PC-3 (cell line): ENCODE results near the gene EGFL8. TPM values are rescaled to one million over a fixed set of nuclear protein-coding genes. Genes with fewer than 3 reads are reported as not detected.
"Not testable (repeated sequence)": the region's sequence is repeated elsewhere in the genome, so short reads cannot be mapped to it uniquely, and the experiment has no call there.

Source experiments
- ATAC-seq: fragments of 200-7000 bp; cut with Tn5 transposase; 2 replicates; pipeline ENCODE4 v1.9.1; 2020; ENCODE audit warnings: mild to moderate bottlenecking, moderate library complexity
- BruUV-seq: library from RNA; stranded (reverse); fragments of 400-500 nt; replicated peaks from 2 replicates; lab custom pipeline; 2021; lab: Mats Ljungman, UMichigan
- CTCF ChIA-PET: fragments of 300-600 bp; sonication (Branson Sonifier 250); formaldehyde crosslinking; loops from one replicate; lab custom pipeline; 2022; ENCODE audit warnings: antibody characterized with exemption; lab: Charles Lee
- POLR2A ChIA-PET: fragments of 300-600 bp; sonication (Branson Sonifier 250); formaldehyde crosslinking; loops from one replicate; lab custom pipeline; 2022; ENCODE audit warnings: antibody characterized with exemption; ENCODE audit not compliant: unreplicated experiment; lab: Charles Lee
- DNase-seq: peaks from one replicate; pipeline ENCODE4 v3.0.0-alpha.2; 2015
- H2AFZ ChIP-seq: fragments of 300-600 bp; sonication (generic); 2 replicates; pipeline ENCODE4 v1.6.0; 2016; ENCODE audit warnings: antibody characterized with exemption, low read length
- H3F3A ChIP-seq: fragments of 300-600 bp; sonication (generic); one replicate; pipeline ENCODE4 v1.6.0; 2017; ENCODE audit warnings: antibody characterized with exemption, low read length, control low read depth, mild to moderate bottlenecking; ENCODE audit not compliant: unreplicated experiment
- H3K27ac ChIP-seq: fragments of 300-600 bp; sonication (generic); 2 replicates; pipeline ENCODE4 v1.5.1; 2016; ENCODE audit warnings: mild to moderate bottlenecking, low read length
- H3K27me3 ChIP-seq: fragments of 300-600 bp; sonication (generic); 2 replicates; pipeline ENCODE4 v1.6.1; 2016; ENCODE audit warnings: low read length, mixed read lengths
- H3K36me3 ChIP-seq: fragments of 300-600 bp; sonication (generic); 2 replicates; pipeline ENCODE4 v1.6.1; 2016; ENCODE audit warnings: low read depth, mixed run types, low read length, mixed read lengths
- H3K4me1 ChIP-seq: fragments of 300-600 bp; sonication (generic); 2 replicates; pipeline ENCODE4 v1.5.1; 2016; ENCODE audit warnings: low read length; ENCODE audit not compliant: insufficient read depth
- H3K4me2 ChIP-seq: fragments of 300-600 bp; sonication (generic); 2 replicates; pipeline ENCODE4 v1.6.0; 2016; ENCODE audit warnings: low read length
- H3K4me3 ChIP-seq: fragments of 300-600 bp; sonication (generic); 2 replicates; pipeline ENCODE4 v1.5.1; 2016; ENCODE audit warnings: mild to moderate bottlenecking, low read length, mixed read lengths
- H3K79me2 ChIP-seq: fragments of 300-600 bp; sonication (generic); 2 replicates; pipeline ENCODE4 v1.6.1; 2017; ENCODE audit warnings: low read length, mixed read lengths
- H3K9ac ChIP-seq: fragments of 300-600 bp; sonication (generic); 2 replicates; pipeline ENCODE4 v1.6.0; 2016; ENCODE audit warnings: mild to moderate bottlenecking, low read length
- H3K9me2 ChIP-seq: fragments of 300-600 bp; sonication (generic); replicated peaks from 2 replicates; pipeline ENCODE4 v1.6.1; 2016; ENCODE audit warnings: mixed run types, low read length, mixed read lengths
- H3K9me3 ChIP-seq: fragments of 300-600 bp; sonication (generic); 2 replicates; pipeline ENCODE4 v1.6.1; 2016; ENCODE audit warnings: low read length, mixed read lengths
- H4K20me1 ChIP-seq: fragments of 300-600 bp; sonication (generic); 2 replicates; pipeline ENCODE4 v1.6.1; 2016; ENCODE audit warnings: low read length, mixed read lengths
- CTCF ChIP-seq: fragments of 300-600 bp; sonication (generic); conservative IDR thresholded peaks from 2 replicates; pipeline ENCODE4 v1.5.1; 2017; ENCODE audit warnings: antibody characterized with exemption, low read depth, mild to moderate bottlenecking, low read length
- EZH2 ChIP-seq: fragments of 300-600 bp; sonication (generic); IDR thresholded peaks from one replicate; pipeline ENCODE4 v1.6.1; 2017; ENCODE audit warnings: antibody characterized with exemption, mild to moderate bottlenecking, low read length; ENCODE audit not compliant: unreplicated experiment
- EZH2phosphoT487 ChIP-seq: fragments of 300-600 bp; sonication (generic); IDR thresholded peaks from 2 replicates; pipeline ENCODE4 v1.6.1; 2018; ENCODE audit warnings: mild to moderate bottlenecking, antibody characterized with exemption, low read length, borderline replicate concordance
- intact Hi-C: fragments of 100-400 bp; cut with micrococcal nuclease; formaldehyde crosslinking; loops from 2 replicates; pipeline ENCODE4 v1.9.0; 2023
- total RNA-seq: library from RNA; depleted of rRNA; stranded (reverse); fragments of >200 nt; gene quantifications from 2 replicates; pipeline ENCODE4 v1.2.3, GENCODE V29; 2014

EGFL8 gene
- total RNA-seq, 1 experiment from 2014 or later: 7.9 TPM

- no peaks in the 10 kb centered on the region for H3K27me3 ChIP-seq
- no peaks in the 10 kb centered on the region for H3K36me3 ChIP-seq
- H3K4me3 ChIP-seq: no peak overlapping the region
- ChIA-PET POLR2A (no interaction called here), CTCF (no interaction called here)
- DNase-seq (no peak), ATAC-seq (no peak)
- H3K9me2 ChIP-seq: no peaks in the 10 kb centered on the region
- H3K4me2 ChIP-seq: no peak overlapping the region
- H2AFZ ChIP-seq: no peak overlapping the region
- no TSS peak for BruUV-seq
- no peak overlapping the region for H3K9ac ChIP-seq
- H3F3A ChIP-seq: no peaks in the 10 kb centered on the region
- intact Hi-C loops: no loop called here
- H3K79me2 ChIP-seq: no peaks in the 10 kb centered on the region
- H3K9me3 ChIP-seq: no peaks in the 10 kb centered on the region
- no peak overlapping the region for H3K27ac ChIP-seq
- H3K4me1 ChIP-seq: no peaks in the 10 kb centered on the region
- H4K20me1 ChIP-seq: no peaks in the 10 kb centered on the region
- no peak for TF ChIP-seq EZH2phosphoT487
Observed at GRCh38 chr6:32210191-32210601, 45.8 kb downstream of the EGFL8 start.

GRCh38 chr6:32211432-32211831 is 47.0 kb downstream of the EGFL8 start:
- H3K36me3 ChIP-seq, DNase-seq, H3K4me2 ChIP-seq, H3K4me3 ChIP-seq, H4K20me1 ChIP-seq, H3K27me3 ChIP-seq, H3K9me2 ChIP-seq, H3K4me1 ChIP-seq, BruUV-seq, intact Hi-C loops, H2AFZ ChIP-seq, H3F3A ChIP-seq, CTCF ChIA-PET, H3K79me2 ChIP-seq, ATAC-seq, H3K9me3 ChIP-seq, H3K27ac ChIP-seq, H3K9ac ChIP-seq: not testable (repeated sequence)
- POLR2A ChIA-PET: interaction anchor here (0.8 kb wide), 1 partner anchor 70 kb away, joined by 4 read pairs; no protein-coding TSS in a partner anchor

- H3K9me2 ChIP-seq: no peaks in the 10 kb centered on the region
- BruUV-seq: no TSS peak
- no peak overlapping the region for H3K4me2 ChIP-seq
- H3K27ac ChIP-seq: no peak overlapping the region
- ATAC-seq: no peak
- CTCF ChIA-PET: no interaction called here
- no peaks in the 10 kb centered on the region for H3K4me1 ChIP-seq
- POLR2A ChIA-PET: interaction anchor here (0.8 kb wide), 1 partner anchor 71 kb away, joined by 4 read pairs; no protein-coding TSS in a partner anchor
- H4K20me1 ChIP-seq: no peaks in the 10 kb centered on the region
- no peak overlapping the region for H3K9ac ChIP-seq
- 0 out of 2 replicates have a peak, but pooled peaks cover 6% of the 10 kb centered on the region for H3K27me3 ChIP-seq
- intact Hi-C loops: no loop called here
- H3F3A ChIP-seq: no peaks in the 10 kb centered on the region
- no peak overlapping the region for H2AFZ ChIP-seq
- no peak for TF ChIP-seq EZH2phosphoT487
- TF ChIP-seq EZH2: no peak
- TF ChIP-seq CTCF: no peak
- H3K4me3 ChIP-seq: no peak overlapping the region
- H3K36me3 ChIP-seq: no peaks in the 10 kb centered on the region
- no peak for DNase-seq
- H3K9me3 ChIP-seq: no peaks in the 10 kb centered on the region
- no peaks in the 10 kb centered on the region for H3K79me2 ChIP-seq
Observed at GRCh38 chr6:32212076-32212760, 47.8 kb downstream of the EGFL8 start.

- no peaks in the 10 kb centered on the region for H3F3A ChIP-seq
- no peak overlapping the region for H3K4me2 ChIP-seq
- intact Hi-C loops: no loop called here
- H3K36me3 ChIP-seq: no peaks in the 10 kb centered on the region
- no peaks in the 10 kb centered on the region for H3K9me2 ChIP-seq
- no peak for TF ChIP-seq EZH2
- no peak for TF ChIP-seq CTCF
- TF ChIP-seq EZH2phosphoT487: no peak
- no peak overlapping the region for H2AFZ ChIP-seq
- no peak overlapping the region for H3K4me3 ChIP-seq
- peaks cover 16% of the 10 kb centered on the region for H3K27me3 ChIP-seq
- ATAC-seq: no peak
- no peaks in the 10 kb centered on the region for H3K79me2 ChIP-seq
- BruUV-seq: no TSS peak
- no peak for DNase-seq
- ChIA-PET CTCF (no interaction called here), POLR2A (no interaction called here)
- no peaks in the 10 kb centered on the region for H4K20me1 ChIP-seq
- H3K27ac ChIP-seq: no peak overlapping the region
- no peaks in the 10 kb centered on the region for H3K4me1 ChIP-seq
- no peak overlapping the region for H3K9ac ChIP-seq
- no peaks in the 10 kb centered on the region for H3K9me3 ChIP-seq
Observed at GRCh38 chr6:32213649-32214048, 49.3 kb downstream of the EGFL8 start.
